PC-3 (cell line): ENCODE data around the gene DMGDH. TPM values are rescaled to one million over a fixed set of nuclear protein-coding genes. Genes with fewer than 3 reads are reported as not detected.

Source experiments
- ATAC-seq: fragments of 200-7000 bp; cut with Tn5 transposase; 2 replicates; pipeline ENCODE4 v1.9.1; 2020; ENCODE audit warnings: mild to moderate bottlenecking, moderate library complexity
- BruUV-seq: library from RNA; stranded (reverse); fragments of 400-500 nt; replicated peaks from 2 replicates; lab custom pipeline; 2021; lab: Mats Ljungman, UMichigan
- CTCF ChIA-PET: fragments of 300-600 bp; sonication (Branson Sonifier 250); formaldehyde crosslinking; loops from one replicate; lab custom pipeline; 2022; ENCODE audit warnings: antibody characterized with exemption; lab: Charles Lee
- POLR2A ChIA-PET: fragments of 300-600 bp; sonication (Branson Sonifier 250); formaldehyde crosslinking; loops from one replicate; lab custom pipeline; 2022; ENCODE audit warnings: antibody characterized with exemption; ENCODE audit not compliant: unreplicated experiment; lab: Charles Lee
- DNase-seq: peaks from one replicate; pipeline ENCODE4 v3.0.0-alpha.2; 2015
- H2AFZ ChIP-seq: fragments of 300-600 bp; sonication (generic); 2 replicates; pipeline ENCODE4 v1.6.0; 2016; ENCODE audit warnings: antibody characterized with exemption, low read length
- H3F3A ChIP-seq: fragments of 300-600 bp; sonication (generic); one replicate; pipeline ENCODE4 v1.6.0; 2017; ENCODE audit warnings: antibody characterized with exemption, low read length, control low read depth, mild to moderate bottlenecking; ENCODE audit not compliant: unreplicated experiment
- H3K27ac ChIP-seq: fragments of 300-600 bp; sonication (generic); 2 replicates; pipeline ENCODE4 v1.5.1; 2016; ENCODE audit warnings: mild to moderate bottlenecking, low read length
- H3K27me3 ChIP-seq: fragments of 300-600 bp; sonication (generic); 2 replicates; pipeline ENCODE4 v1.6.1; 2016; ENCODE audit warnings: low read length, mixed read lengths
- H3K36me3 ChIP-seq: fragments of 300-600 bp; sonication (generic); 2 replicates; pipeline ENCODE4 v1.6.1; 2016; ENCODE audit warnings: low read depth, mixed run types, low read length, mixed read lengths
- H3K4me1 ChIP-seq: fragments of 300-600 bp; sonication (generic); 2 replicates; pipeline ENCODE4 v1.5.1; 2016; ENCODE audit warnings: low read length; ENCODE audit not compliant: insufficient read depth
- H3K4me2 ChIP-seq: fragments of 300-600 bp; sonication (generic); 2 replicates; pipeline ENCODE4 v1.6.0; 2016; ENCODE audit warnings: low read length
- H3K4me3 ChIP-seq: fragments of 300-600 bp; sonication (generic); 2 replicates; pipeline ENCODE4 v1.5.1; 2016; ENCODE audit warnings: mild to moderate bottlenecking, low read length, mixed read lengths
- H3K79me2 ChIP-seq: fragments of 300-600 bp; sonication (generic); 2 replicates; pipeline ENCODE4 v1.6.1; 2017; ENCODE audit warnings: low read length, mixed read lengths
- H3K9ac ChIP-seq: fragments of 300-600 bp; sonication (generic); 2 replicates; pipeline ENCODE4 v1.6.0; 2016; ENCODE audit warnings: mild to moderate bottlenecking, low read length
- H3K9me2 ChIP-seq: fragments of 300-600 bp; sonication (generic); replicated peaks from 2 replicates; pipeline ENCODE4 v1.6.1; 2016; ENCODE audit warnings: mixed run types, low read length, mixed read lengths
- H3K9me3 ChIP-seq: fragments of 300-600 bp; sonication (generic); 2 replicates; pipeline ENCODE4 v1.6.1; 2016; ENCODE audit warnings: low read length, mixed read lengths
- H4K20me1 ChIP-seq: fragments of 300-600 bp; sonication (generic); 2 replicates; pipeline ENCODE4 v1.6.1; 2016; ENCODE audit warnings: low read length, mixed read lengths
- CTCF ChIP-seq: fragments of 300-600 bp; sonication (generic); conservative IDR thresholded peaks from 2 replicates; pipeline ENCODE4 v1.5.1; 2017; ENCODE audit warnings: antibody characterized with exemption, low read depth, mild to moderate bottlenecking, low read length
- EZH2 ChIP-seq: fragments of 300-600 bp; sonication (generic); IDR thresholded peaks from one replicate; pipeline ENCODE4 v1.6.1; 2017; ENCODE audit warnings: antibody characterized with exemption, mild to moderate bottlenecking, low read length; ENCODE audit not compliant: unreplicated experiment
- EZH2phosphoT487 ChIP-seq: fragments of 300-600 bp; sonication (generic); IDR thresholded peaks from 2 replicates; pipeline ENCODE4 v1.6.1; 2018; ENCODE audit warnings: mild to moderate bottlenecking, antibody characterized with exemption, low read length, borderline replicate concordance
- intact Hi-C: fragments of 100-400 bp; cut with micrococcal nuclease; formaldehyde crosslinking; loops from 2 replicates; pipeline ENCODE4 v1.9.0; 2023
- total RNA-seq: library from RNA; depleted of rRNA; stranded (reverse); fragments of >200 nt; gene quantifications from 2 replicates; pipeline ENCODE4 v1.2.3, GENCODE V29; 2014

Gene DMGDH
- total RNA-seq, 1 experiment from 2014 or later: not detected

GRCh38 chr5:79011869-79012268 lies 57.6 kb downstream of the DMGDH start:
- POLR2A ChIA-PET: no interaction called here
- Histone ChIP-seq H4K20me1 (no peaks in the 10 kb centered on the region), H3K27me3 (no peaks in the 10 kb centered on the region), H3K9me3 (no peaks in the 10 kb centered on the region), H3K4me1 (no peaks in the 10 kb centered on the region), H3K9ac (no peak overlapping the region), H3K9me2 (no peaks in the 10 kb centered on the region), H3K4me2 (no peak overlapping the region), H3F3A (no peaks in the 10 kb centered on the region), H3K36me3 (no peaks in the 10 kb centered on the region), H3K27ac (no peak overlapping the region), H2AFZ (no peak overlapping the region), H3K79me2 (no peaks in the 10 kb centered on the region), H3K4me3 (no peak overlapping the region)
- CTCF ChIA-PET: no interaction called here
- no peak for TF ChIP-seq CTCF
- no peak for TF ChIP-seq EZH2phosphoT487
- TF ChIP-seq EZH2: no peak
- DNase-seq: no peak
- ATAC-seq: no peak
- BruUV-seq: no TSS peak
- intact Hi-C loops: no loop called here

GRCh38 chr5:79011219-79011836 lies 58.1 kb downstream of the DMGDH start:
- DNase-seq (no peak), ATAC-seq (no peak)
- Histone ChIP-seq H3K9ac (no peak overlapping the region), H4K20me1 (no peaks in the 10 kb centered on the region), H3K27ac (no peak overlapping the region), H3K36me3 (no peaks in the 10 kb centered on the region), H3K4me1 (no peaks in the 10 kb centered on the region), H3K4me2 (no peak overlapping the region), H3K9me2 (no peaks in the 10 kb centered on the region), H2AFZ (no peak overlapping the region), H3K9me3 (no peaks in the 10 kb centered on the region), H3K79me2 (no peaks in the 10 kb centered on the region), H3K27me3 (no peaks in the 10 kb centered on the region), H3K4me3 (no peak overlapping the region), H3F3A (no peaks in the 10 kb centered on the region)
- intact Hi-C loops: no loop called here
- ChIA-PET POLR2A (no interaction called here), CTCF (no interaction called here)
- no TSS peak for BruUV-seq
- TF ChIP-seq EZH2phosphoT487 (no peak), EZH2 (no peak)

- no peaks in the 10 kb centered on the region for H4K20me1 ChIP-seq
- no peaks in the 10 kb centered on the region for H3K27me3 ChIP-seq
- no peaks in the 10 kb centered on the region for H3F3A ChIP-seq
- no peak overlapping the region for H2AFZ ChIP-seq
- CTCF ChIA-PET: no interaction called here
- intact Hi-C loops: no loop called here
- TF ChIP-seq CTCF: no peak
- TF ChIP-seq EZH2phosphoT487: no peak
- TF ChIP-seq EZH2: no peak
- H3K79me2 ChIP-seq: no peaks in the 10 kb centered on the region
- no peak overlapping the region for H3K4me2 ChIP-seq
- no TSS peak for BruUV-seq
- no peaks in the 10 kb centered on the region for H3K36me3 ChIP-seq
- POLR2A ChIA-PET: no interaction called here
- H3K9ac ChIP-seq: no peak overlapping the region
- no peaks in the 10 kb centered on the region for H3K4me1 ChIP-seq
- no peak overlapping the region for H3K27ac ChIP-seq
- H3K9me2 ChIP-seq: no peaks in the 10 kb centered on the region
- no peaks in the 10 kb centered on the region for H3K9me3 ChIP-seq
- ATAC-seq: no peak
- H3K4me3 ChIP-seq: no peak overlapping the region
- no peak for DNase-seq
Observed at GRCh38 chr5:79008362-79008761, 61.1 kb downstream of the DMGDH start.
